ENCODE results near the gene JAZF1. TPM values are rescaled to one million over a fixed set of nuclear protein-coding genes. Genes with fewer than 3 reads are reported as not detected.
A peak's percentile ranks its signal among the peaks of the same experiment; 100 is the strongest.

The JAZF1 gene
- polyA plus RNA-seq, 1 donor from 2014 or later: 13.7 TPM

DNA sequence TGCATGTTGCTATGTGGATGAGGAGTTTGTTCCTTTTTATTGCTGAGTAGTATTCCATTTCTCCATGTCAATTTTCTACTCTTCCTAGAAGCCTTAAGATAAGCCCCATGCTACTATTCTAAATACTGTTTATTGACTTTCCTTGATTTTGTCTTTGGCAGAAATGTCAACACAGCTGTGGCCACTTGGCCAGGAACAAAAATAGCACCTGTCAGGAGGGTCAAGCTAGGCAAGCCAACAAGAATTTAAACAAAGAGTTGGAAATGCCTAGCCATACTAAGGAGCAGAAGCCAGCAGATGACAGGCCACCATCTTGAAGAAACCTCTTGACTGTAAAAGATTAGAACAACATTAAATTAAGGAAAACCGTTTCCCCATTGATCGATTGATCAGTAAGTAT lies 34.7 kb downstream of the JAZF1 start:
- Mint-ChIP-seq H3K4me3 (no peak overlapping the region), H3K27ac (peak overlapping the region in 1 of 3 donors; percentile 31), H3K36me3 (peaks cover 12% of the 10 kb centered on the region), H3K9me3 (no peaks in the 10 kb centered on the region), H3K27me3 (no peaks in the 10 kb centered on the region), H3K4me1 (peaks cover 32 to 43% (median 36%) of the 10 kb centered on the region in 3 donors)

- no peak overlapping the region for H3K27ac Mint-ChIP-seq
- no peaks in the 10 kb centered on the region for H3K9me3 Mint-ChIP-seq
- H3K36me3 Mint-ChIP-seq: peaks cover 12% of the 10 kb centered on the region
- no peak overlapping the region for H3K4me3 Mint-ChIP-seq
- peaks cover 25 to 37% (median 30%) of the 10 kb centered on the region in 3 donors for H3K4me1 Mint-ChIP-seq
- no peaks in the 10 kb centered on the region for H3K27me3 Mint-ChIP-seq
Observed at GRCh38 chr7:28145090-28145626, 35.4 kb downstream of the JAZF1 start.

DNA sequence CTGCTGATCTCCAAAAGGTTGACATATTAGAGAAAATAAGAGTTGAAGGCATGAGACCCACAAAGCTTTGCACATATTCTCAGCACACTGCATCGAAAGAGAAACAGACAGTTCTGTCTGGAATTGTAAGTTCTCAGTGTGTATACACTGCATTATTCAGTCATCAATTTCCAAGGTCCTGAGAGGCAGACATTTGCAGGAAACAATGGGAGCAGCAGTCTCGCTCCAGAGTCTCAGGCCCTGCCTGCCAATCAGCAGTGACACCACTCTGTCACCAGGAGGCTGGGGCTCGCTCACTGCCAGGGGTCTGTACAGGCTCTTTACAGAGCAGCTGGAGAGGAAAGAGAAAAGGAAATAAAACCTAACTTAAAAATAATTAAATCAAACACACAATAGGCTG lies 36.3 kb downstream of the JAZF1 start:
- Mint-ChIP-seq H3K4me1 (peaks cover 18 to 28% (median 21%) of the 10 kb centered on the region in 3 donors), H3K4me3 (no peak overlapping the region), H3K36me3 (peaks cover 10% of the 10 kb centered on the region), H3K27ac (no peak overlapping the region), H3K27me3 (no peaks in the 10 kb centered on the region), H3K9me3 (no peaks in the 10 kb centered on the region)

GRCh38 chr7:28142650-28143049 lies 37.9 kb downstream of the JAZF1 start:
- no peak overlapping the region for H3K4me3 Mint-ChIP-seq
- peaks cover 14 to 24% (median 20%) of the 10 kb centered on the region in 3 donors for H3K4me1 Mint-ChIP-seq
- peaks cover 6% of the 10 kb centered on the region for H3K36me3 Mint-ChIP-seq
- no peak overlapping the region for H3K27ac Mint-ChIP-seq
- no peaks in the 10 kb centered on the region for H3K9me3 Mint-ChIP-seq
- no peaks in the 10 kb centered on the region for H3K27me3 Mint-ChIP-seq

- Mint-ChIP-seq H3K27ac (no peak overlapping the region), H3K27me3 (no peaks in the 10 kb centered on the region), H3K36me3 (peaks cover 9% of the 10 kb centered on the region), H3K4me3 (no peak overlapping the region), H3K4me1 (peaks cover 14 to 24% (median 22%) of the 10 kb centered on the region in 3 donors), H3K9me3 (no peaks in the 10 kb centered on the region)
Observed at GRCh38 chr7:28140979-28141378, 39.6 kb downstream of the JAZF1 start.

GRCh38 chr7:28138837-28139236 lies 41.8 kb downstream of the JAZF1 start:
- H3K4me3 Mint-ChIP-seq: no peak overlapping the region
- peaks cover 5% of the 10 kb centered on the region for H3K36me3 Mint-ChIP-seq
- no peaks in the 10 kb centered on the region for H3K9me3 Mint-ChIP-seq
- H3K4me1 Mint-ChIP-seq: peaks cover 15 to 25% (median 17%) of the 10 kb centered on the region in 3 donors
- no peaks in the 10 kb centered on the region for H3K27me3 Mint-ChIP-seq
- no peak overlapping the region for H3K27ac Mint-ChIP-seq

DNA sequence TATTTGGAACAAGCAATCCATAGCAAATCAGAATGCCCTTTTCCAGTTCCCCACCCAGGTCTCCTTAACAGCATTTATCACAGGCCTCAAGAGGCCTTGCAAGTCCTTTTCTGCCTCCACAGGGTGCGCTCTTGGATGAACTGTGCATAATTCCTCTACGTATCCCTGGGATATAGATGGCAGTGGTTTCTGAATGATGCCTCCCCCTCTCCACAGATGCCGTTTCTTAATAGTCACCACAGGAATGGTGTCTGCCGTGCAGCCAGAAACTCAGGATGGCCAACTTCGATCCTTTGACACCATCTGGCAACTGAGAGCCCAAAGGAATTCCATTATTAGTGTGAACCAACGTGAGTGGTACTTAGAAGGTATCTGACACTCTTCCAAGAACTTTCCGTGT lies 43.1 kb downstream of the JAZF1 start:
- no peak overlapping the region for H3K27ac Mint-ChIP-seq
- peaks cover 5% of the 10 kb centered on the region for H3K36me3 Mint-ChIP-seq
- H3K4me1 Mint-ChIP-seq: peaks cover 9 to 24% (median 21%) of the 10 kb centered on the region in 3 donors

DNA sequence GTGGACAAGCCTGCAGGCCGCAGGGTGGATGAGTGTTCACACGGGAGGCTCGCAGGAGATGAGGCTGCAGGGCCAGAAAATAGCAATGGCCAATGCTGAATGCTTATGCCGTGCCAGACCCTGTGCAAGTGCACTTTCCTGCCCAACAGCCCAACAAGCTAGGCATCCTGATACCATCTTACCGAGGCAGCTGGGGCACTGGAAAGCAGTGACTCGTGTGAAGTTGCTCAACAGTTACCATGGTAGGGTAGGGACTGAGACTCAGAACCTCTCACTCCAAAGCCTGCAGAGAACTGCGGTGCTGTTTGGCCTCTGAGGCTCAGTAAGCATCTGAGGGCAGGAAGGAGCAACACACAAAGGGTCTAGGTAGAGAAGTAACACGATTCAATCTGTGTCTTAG lies 43.7 kb downstream of the JAZF1 start:
- Mint-ChIP-seq H3K36me3 (peaks cover 5% of the 10 kb centered on the region), H3K27ac (no peak overlapping the region), H3K27me3 (no peaks in the 10 kb centered on the region), H3K9me3 (no peaks in the 10 kb centered on the region), H3K4me3 (no peak overlapping the region), H3K4me1 (peaks cover 7 to 25% (median 21%) of the 10 kb centered on the region in 3 donors)

More for the DNA sequence above, 43.1 kb downstream of the JAZF1 start:
- no peak overlapping the region for H3K4me3 Mint-ChIP-seq
- no peaks in the 10 kb centered on the region for H3K9me3 Mint-ChIP-seq
- H3K27me3 Mint-ChIP-seq: no peaks in the 10 kb centered on the region

DNA sequence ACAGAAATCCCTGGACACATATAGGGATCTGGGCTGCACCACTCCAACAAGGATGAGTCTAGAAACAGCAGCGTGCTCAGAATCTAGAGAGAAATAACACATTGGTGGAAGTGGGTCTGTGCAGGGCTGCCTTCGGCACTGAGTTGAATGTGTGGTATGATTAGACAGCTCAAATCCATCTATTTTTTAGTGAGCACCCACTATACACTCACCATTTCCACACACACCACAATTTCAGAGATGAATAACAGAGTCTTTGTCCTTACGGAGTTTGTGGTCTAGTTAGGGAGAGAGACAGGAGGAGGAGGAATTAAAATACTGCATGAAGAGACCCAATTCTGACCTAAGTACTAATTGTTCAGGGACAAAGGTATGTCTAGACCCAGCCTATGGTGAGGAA lies 44.2 kb downstream of the JAZF1 start:
- Mint-ChIP-seq H3K9me3 (no peaks in the 10 kb centered on the region), H3K27me3 (no peaks in the 10 kb centered on the region), H3K4me1 (peaks cover 8 to 28% (median 20%) of the 10 kb centered on the region in 3 donors), H3K36me3 (peaks cover 5% of the 10 kb centered on the region), H3K4me3 (no peak overlapping the region), H3K27ac (no peak overlapping the region)

DNA sequence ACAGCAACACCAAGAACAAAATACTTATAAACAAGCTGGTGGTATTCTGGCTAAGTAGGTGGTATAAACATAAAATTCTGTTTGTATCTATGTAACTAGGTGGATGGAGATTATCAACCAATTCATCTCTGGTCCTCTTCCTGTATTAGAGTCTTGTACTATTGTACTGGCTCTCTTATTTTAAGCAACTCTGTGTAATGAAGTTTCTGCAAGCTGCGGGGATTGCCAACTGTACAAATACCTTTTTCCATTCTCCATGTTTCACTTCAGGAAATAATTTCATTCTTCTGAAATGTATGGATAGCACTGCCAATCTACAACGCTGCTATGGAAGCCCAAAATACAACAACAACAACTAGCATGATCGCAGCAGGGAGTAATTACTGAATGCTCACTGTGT lies 44.8 kb downstream of the JAZF1 start:
- no peak overlapping the region for H3K4me3 Mint-ChIP-seq
- no peak overlapping the region for H3K27ac Mint-ChIP-seq
- no peaks in the 10 kb centered on the region for H3K9me3 Mint-ChIP-seq
- peaks cover 10 to 28% (median 17%) of the 10 kb centered on the region in 3 donors for H3K4me1 Mint-ChIP-seq
- no peaks in the 10 kb centered on the region for H3K27me3 Mint-ChIP-seq
- peaks cover 5% of the 10 kb centered on the region for H3K36me3 Mint-ChIP-seq

- Mint-ChIP-seq H3K36me3 (peaks cover 5% of the 10 kb centered on the region), H3K27me3 (no peaks in the 10 kb centered on the region), H3K4me1 (peaks cover 12 to 32% (median 17%) of the 10 kb centered on the region in 3 donors), H3K27ac (no peak overlapping the region), H3K4me3 (no peak overlapping the region), H3K9me3 (no peaks in the 10 kb centered on the region)
Observed at GRCh38 chr7:28135315-28135714, 45.3 kb downstream of the JAZF1 start.

DNA sequence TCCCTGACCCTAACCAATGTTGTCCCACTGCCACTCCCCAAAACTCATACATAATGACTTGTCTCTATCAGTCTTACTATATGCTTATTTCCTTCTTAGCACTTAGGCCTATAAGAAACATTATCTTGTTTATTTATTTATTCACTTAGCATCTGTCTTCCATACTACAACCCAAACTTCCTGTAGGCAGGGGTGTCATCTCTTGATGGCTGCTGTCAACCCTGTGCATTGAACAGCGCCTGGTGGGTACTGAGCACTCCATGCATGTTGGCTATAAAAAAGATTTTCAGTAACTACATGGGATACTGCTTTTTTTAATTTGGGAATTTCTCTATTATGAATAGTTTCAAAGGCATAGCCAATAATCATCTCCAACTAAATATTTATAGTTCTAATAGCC lies 46.7 kb downstream of the JAZF1 start:
- Mint-ChIP-seq H3K27ac (no peak overlapping the region), H3K27me3 (no peaks in the 10 kb centered on the region), H3K36me3 (peaks cover 3% of the 10 kb centered on the region), H3K9me3 (no peaks in the 10 kb centered on the region), H3K4me3 (no peak overlapping the region), H3K4me1 (peaks cover 21 to 38% (median 21%) of the 10 kb centered on the region in 3 donors)

DNA sequence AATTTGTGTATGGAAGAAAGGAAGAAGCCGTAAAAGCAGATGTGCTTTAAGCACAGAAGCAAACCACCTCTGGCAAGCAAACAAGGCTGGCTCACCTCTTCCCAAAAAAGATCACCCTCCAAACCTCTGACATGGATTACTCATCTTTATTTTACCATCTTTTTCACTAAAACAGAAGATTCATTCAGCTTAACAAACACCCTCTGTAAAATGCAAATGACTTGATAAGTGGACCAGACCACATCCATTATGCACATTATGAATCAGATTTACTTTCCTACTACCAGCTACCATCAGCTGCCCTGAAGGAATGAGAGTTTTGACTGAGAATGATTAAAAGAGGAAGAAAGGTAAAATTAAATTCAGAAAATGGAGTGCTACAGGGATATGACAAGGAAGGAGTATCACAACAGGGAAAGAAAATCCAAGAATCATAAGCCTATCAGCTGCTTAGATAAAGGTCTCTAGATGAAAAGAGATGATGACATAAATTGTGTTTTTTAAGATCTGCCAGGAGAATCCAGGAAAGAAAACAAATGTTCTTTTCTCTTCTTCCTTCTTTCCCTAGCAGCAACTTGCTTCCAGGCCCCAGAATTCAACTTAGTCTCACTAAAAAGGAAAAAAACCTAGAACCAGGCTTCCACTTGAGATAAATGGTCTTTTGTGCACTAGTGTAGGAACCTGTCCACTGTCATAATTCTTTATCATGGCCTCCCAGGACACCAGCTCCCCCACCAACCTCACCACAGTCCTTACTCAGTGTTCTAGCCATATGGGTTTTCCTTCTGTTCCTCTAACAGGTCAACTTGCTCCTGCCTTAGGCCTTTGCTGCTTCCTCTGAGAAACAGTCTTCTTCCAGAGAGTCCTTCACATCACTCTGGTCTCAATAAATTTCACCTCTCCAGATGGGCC lies 47.4 kb downstream of the JAZF1 start:
- Mint-ChIP-seq H3K27ac (no peak overlapping the region), H3K36me3 (peaks cover 3% of the 10 kb centered on the region), H3K4me3 (no peak overlapping the region), H3K9me3 (no peaks in the 10 kb centered on the region), H3K4me1 (peaks cover 24 to 43% (median 25%) of the 10 kb centered on the region in 3 donors), H3K27me3 (no peaks in the 10 kb centered on the region)

GRCh38 chr7:28130277-28130676 lies 50.3 kb downstream of the JAZF1 start:
- Mint-ChIP-seq H3K27me3 (no peaks in the 10 kb centered on the region), H3K36me3 (peaks cover 4% of the 10 kb centered on the region), H3K9me3 (no peaks in the 10 kb centered on the region), H3K4me1 (peaks cover 29 to 64% (median 42%) of the 10 kb centered on the region in 3 donors), H3K27ac (peak overlapping the region in 1 of 3 donors; percentile 48), H3K4me3 (no peak overlapping the region)

DNA sequence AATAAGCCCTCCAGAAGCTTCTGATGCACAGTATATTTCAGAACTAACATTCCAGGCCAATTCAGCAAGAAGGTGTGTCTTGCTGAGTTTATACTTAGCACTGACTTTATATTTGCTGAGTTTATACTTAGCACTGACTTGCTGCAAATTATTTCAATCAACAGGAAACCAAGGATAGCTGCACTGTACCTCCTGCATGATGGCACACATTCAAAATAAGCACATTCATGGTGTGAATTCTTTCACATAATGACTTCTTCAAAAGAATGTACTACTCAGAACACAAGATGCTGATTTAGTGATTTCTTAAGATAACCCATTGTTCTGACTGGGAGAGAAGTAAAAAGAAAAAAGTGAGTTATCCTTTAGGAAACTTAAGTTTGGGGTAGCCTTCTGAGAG lies 52.0 kb downstream of the JAZF1 start:
- no peak overlapping the region for H3K4me3 Mint-ChIP-seq
- no peak overlapping the region for H3K27ac Mint-ChIP-seq
- no peaks in the 10 kb centered on the region for H3K27me3 Mint-ChIP-seq
- peaks cover 37 to 59% (median 50%) of the 10 kb centered on the region in 3 donors for H3K4me1 Mint-ChIP-seq
- no peaks in the 10 kb centered on the region for H3K9me3 Mint-ChIP-seq
- peaks cover 4% of the 10 kb centered on the region for H3K36me3 Mint-ChIP-seq
